ENCODE results near the gene CLOCK. TPM values are rescaled to one million over a fixed set of nuclear protein-coding genes. Genes with fewer than 3 reads are reported as not detected.

CLOCK gene
- total and polyA plus RNA-seq, 2 of the 8 experiments (the other 6 are each of a cell fraction or from before 2014, with no cell fraction given) = 7.7 to 24.2 TPM

GRCh38 chr4:55439023-55439422 lies 107.7 kb downstream of the CLOCK start:
- no peak overlapping the region for H2BK120ac ChIP-seq (replicated peaks; ENCODE audit: low read depth, low read length)
- H3K14ac ChIP-seq (ENCODE audit: insufficient read length) = no peak overlapping the region
- H2AK5ac ChIP-seq (ENCODE audit: low read depth, low read length) = no peak overlapping the region
- no peak overlapping the region for H3K4ac ChIP-seq (replicated peaks; ENCODE audit: insufficient read length, low read depth, low read length)
- no peak overlapping the region for H2BK12ac ChIP-seq (ENCODE audit: low read depth, low read length)
- no peaks in the 10 kb centered on the region for H3K79me2 ChIP-seq (ENCODE audit: control insufficient read depth in 1 of 2, insufficient read depth in 2 of 2, low read length in 2 of 2)
- no peaks in the 10 kb centered on the region for H3K79me1 ChIP-seq (ENCODE audit: low read depth, low read length)
- H3K27ac ChIP-seq (ENCODE audit: low read depth, low read length) = no peak overlapping the region
- no peaks in the 10 kb centered on the region for H3K27me3 ChIP-seq (replicated peaks in 1 of 4; ENCODE audit: control insufficient read depth in 3 of 4, extremely low read depth in 1 of 4, insufficient read depth in 3 of 4, low read length in 3 of 4)
- no peak overlapping the region for H2BK15ac ChIP-seq (ENCODE audit: low read length)
- ChIA-PET CTCF (ENCODE audit: partially characterized antibody) (interaction anchor here (0.9 to 2.5 kb wide), 2 partner anchors 11 to 298 kb away, joined by 3 to 6 read pairs; no protein-coding TSS in a partner anchor), POLR2A (ENCODE audit: partially characterized antibody) (interaction anchor here (1.8 kb wide), 1 partner anchor 11 kb away, joined by 5 read pairs; no protein-coding TSS in a partner anchor)
- no peak overlapping the region for H2BK20ac ChIP-seq (ENCODE audit: low read length)
- no peaks in the 10 kb centered on the region for H4K20me1 ChIP-seq (replicated peaks in 1 of 2; ENCODE audit: control insufficient read depth in 1 of 2, insufficient read depth in 2 of 2, low read length in 2 of 2)
- no peak overlapping the region for H3K4me3 ChIP-seq (ENCODE audit: extremely low read depth in 1 of 4, insufficient read depth in 2 of 4, low read depth in 3 of 4, low read length in 4 of 4)
- no peak overlapping the region for H3K9ac ChIP-seq (replicated peaks in 1 of 4; ENCODE audit: extremely low read depth in 1 of 4, low read depth in 3 of 4, low read length in 3 of 4)
- no peak overlapping the region for H3K4me2 ChIP-seq (ENCODE audit: insufficient read depth in 1 of 2, low read depth in 2 of 2, low read length in 2 of 2)
- peaks cover 0 to 28% (median 19%) of the 10 kb centered on the region in 4 experiments; a peak in 7 of 8 replicates for H3K36me3 ChIP-seq (ENCODE audit: control insufficient read depth in 2 of 4, insufficient read depth in 4 of 4, low read length in 3 of 4)
- H4K5ac ChIP-seq (ENCODE audit: insufficient read length, low read depth, low read length) = no peak overlapping the region
- no peak overlapping the region for H3K18ac ChIP-seq (ENCODE audit: extremely low read depth, low read length)
- DNase-seq (ENCODE audit: low read depth in 1 of 2, low spot score in 2 of 2) (no peak), FAIRE-seq (no peak)
- no peak overlapping the region for H4K91ac ChIP-seq (replicated peaks; ENCODE audit: insufficient read length, low read length)
- no peak overlapping the region for H2AFZ ChIP-seq (ENCODE audit: low read length)
- H3K23ac ChIP-seq (ENCODE audit: insufficient read length) = no peak overlapping the region
- no peaks in the 10 kb centered on the region for H3K9me3 ChIP-seq (ENCODE audit: insufficient read depth in 2 of 2, low read depth in 1 of 2, low read length in 1 of 2)
- H4K8ac ChIP-seq (ENCODE audit: extremely low read depth, insufficient read depth, low read length) = no peak overlapping the region
- no peaks in the 10 kb centered on the region for H3K23me2 ChIP-seq (ENCODE audit: low read depth, low read length)
- no peak overlapping the region for H2BK5ac ChIP-seq (ENCODE audit: low read depth, low read length)
- no peaks in the 10 kb centered on the region for H3K4me1 ChIP-seq (replicated peaks in 1 of 4; ENCODE audit: control insufficient read depth in 3 of 4, insufficient read depth in 4 of 4, low read length in 3 of 4)
- no peak overlapping the region for H3K56ac ChIP-seq (replicated peaks; ENCODE audit: insufficient read length, low read depth, low read length)
- TF ChIP-seq BCL11A (IDR thresholded peaks at IDR 0.05; ENCODE audit: low read depth in 2 of 2, low read length in 2 of 2) (no peak), KDM5A (IDR thresholded peaks at IDR 0.05; ENCODE audit: low read length) (no peak), RXRA (IDR thresholded peaks at IDR 0.05; ENCODE audit: insufficient read depth, low read depth, low read length) (no peak), JUN (IDR thresholded peaks at IDR 0.05; ENCODE audit: low read depth, low read length) (no peak), TBP (IDR thresholded peaks at IDR 0.05; ENCODE audit: low read depth, low read length) (no peak), MAX (IDR thresholded peaks at IDR 0.05) (no peak), NANOG (IDR thresholded peaks at IDR 0.05; ENCODE audit: insufficient read depth, low read depth, low read length, poor library complexity, severe bottlenecking) (no peak), RAD21 (IDR thresholded peaks at IDR 0.05 in 1 of 2, conservative IDR thresholded peaks at IDR 0.05 in 1 of 2; ENCODE audit: low read depth in 2 of 2, low read length in 2 of 2) (no peak), SUZ12 (IDR thresholded peaks at IDR 0.05; ENCODE audit: low read length) (no peak)
- TF ChIP-seq, protein P1, sequence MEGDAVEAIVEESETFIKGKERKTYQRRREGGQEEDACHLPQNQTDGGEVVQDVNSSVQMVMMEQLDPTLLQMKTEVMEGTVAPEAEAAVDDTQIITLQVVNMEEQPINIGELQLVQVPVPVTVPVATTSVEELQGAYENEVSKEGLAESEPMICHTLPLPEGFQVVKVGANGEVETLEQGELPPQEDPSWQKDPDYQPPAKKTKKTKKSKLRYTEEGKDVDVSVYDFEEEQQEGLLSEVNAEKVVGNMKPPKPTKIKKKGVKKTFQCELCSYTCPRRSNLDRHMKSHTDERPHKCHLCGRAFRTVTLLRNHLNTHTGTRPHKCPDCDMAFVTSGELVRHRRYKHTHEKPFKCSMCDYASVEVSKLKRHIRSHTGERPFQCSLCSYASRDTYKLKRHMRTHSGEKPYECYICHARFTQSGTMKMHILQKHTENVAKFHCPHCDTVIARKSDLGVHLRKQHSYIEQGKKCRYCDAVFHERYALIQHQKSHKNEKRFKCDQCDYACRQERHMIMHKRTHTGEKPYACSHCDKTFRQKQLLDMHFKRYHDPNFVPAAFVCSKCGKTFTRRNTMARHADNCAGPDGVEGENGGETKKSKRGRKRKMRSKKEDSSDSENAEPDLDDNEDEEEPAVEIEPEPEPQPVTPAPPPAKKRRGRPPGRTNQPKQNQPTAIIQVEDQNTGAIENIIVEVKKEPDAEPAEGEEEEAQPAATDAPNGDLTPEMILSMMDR (IDR thresholded peaks at IDR 0.05; ENCODE audit: control extremely low read depth in 1 of 3, insufficient read depth in 1 of 3, low read depth in 1 of 3, low read length in 3 of 3) = no peak
- TF ChIP-seq, protein P2, sequence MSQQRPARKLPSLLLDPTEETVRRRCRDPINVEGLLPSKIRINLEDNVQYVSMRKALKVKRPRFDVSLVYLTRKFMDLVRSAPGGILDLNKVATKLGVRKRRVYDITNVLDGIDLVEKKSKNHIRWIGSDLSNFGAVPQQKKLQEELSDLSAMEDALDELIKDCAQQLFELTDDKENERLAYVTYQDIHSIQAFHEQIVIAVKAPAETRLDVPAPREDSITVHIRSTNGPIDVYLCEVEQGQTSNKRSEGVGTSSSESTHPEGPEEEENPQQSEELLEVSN (IDR thresholded peaks at IDR 0.05) = no peak

Measured in H1 (cell line).